Astrocyte of the cerebellum (primary cell): Measurements from ENCODE around the gene SPG7.
A peak's percentile ranks its signal among the peaks of the same experiment; 100 is the strongest.

Source experiments
- DNase-seq: peaks from one replicate; pipeline ENCODE4 v3.0.0-alpha.2; 2011; ENCODE audit warnings: low read depth
- H3K4me3 ChIP-seq: 2 replicates; pipeline ENCODE4 v1.5.1; 2011; ENCODE audit warnings: mild to moderate bottlenecking, low read depth, low read length, moderate library complexity
- in situ Hi-C: cut with HindIII; loops from 2 replicates; pipeline ENCODE4 v1.10.0; 2017; ENCODE audit warnings: low sequenced_read_pairs
- TF ChIP-seq, protein P1 (sequence below): IDR thresholded peaks from 2 replicates; pipeline ENCODE4 v1.5.1; 2012; ENCODE audit warnings: low read length, low read depth, moderate library complexity, mild to moderate bottlenecking; ENCODE audit errors: missing control alignments

The SPG7 gene

DNA sequence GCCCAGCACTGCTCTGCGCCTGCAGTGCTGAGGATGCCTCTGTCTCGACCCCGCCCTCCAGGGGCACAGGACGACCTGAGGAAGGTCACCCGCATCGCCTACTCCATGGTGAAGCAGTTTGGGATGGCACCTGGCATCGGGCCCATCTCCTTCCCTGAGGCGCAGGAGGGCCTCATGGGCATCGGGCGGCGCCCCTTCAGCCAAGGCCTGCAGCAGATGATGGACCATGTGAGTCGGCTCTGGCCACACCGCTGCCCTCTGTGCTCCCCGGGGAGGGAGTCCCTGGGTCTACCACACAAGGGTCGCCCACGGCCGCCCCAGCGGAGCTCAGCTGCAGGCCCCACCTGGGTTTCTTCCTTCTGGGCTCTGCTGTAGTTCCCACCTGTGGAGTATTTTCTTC is 45.5 kb downstream of the SPG7 start:
- no peak for DNase-seq
- in situ Hi-C loops: no loop called here
- TF ChIP-seq, protein P1, sequence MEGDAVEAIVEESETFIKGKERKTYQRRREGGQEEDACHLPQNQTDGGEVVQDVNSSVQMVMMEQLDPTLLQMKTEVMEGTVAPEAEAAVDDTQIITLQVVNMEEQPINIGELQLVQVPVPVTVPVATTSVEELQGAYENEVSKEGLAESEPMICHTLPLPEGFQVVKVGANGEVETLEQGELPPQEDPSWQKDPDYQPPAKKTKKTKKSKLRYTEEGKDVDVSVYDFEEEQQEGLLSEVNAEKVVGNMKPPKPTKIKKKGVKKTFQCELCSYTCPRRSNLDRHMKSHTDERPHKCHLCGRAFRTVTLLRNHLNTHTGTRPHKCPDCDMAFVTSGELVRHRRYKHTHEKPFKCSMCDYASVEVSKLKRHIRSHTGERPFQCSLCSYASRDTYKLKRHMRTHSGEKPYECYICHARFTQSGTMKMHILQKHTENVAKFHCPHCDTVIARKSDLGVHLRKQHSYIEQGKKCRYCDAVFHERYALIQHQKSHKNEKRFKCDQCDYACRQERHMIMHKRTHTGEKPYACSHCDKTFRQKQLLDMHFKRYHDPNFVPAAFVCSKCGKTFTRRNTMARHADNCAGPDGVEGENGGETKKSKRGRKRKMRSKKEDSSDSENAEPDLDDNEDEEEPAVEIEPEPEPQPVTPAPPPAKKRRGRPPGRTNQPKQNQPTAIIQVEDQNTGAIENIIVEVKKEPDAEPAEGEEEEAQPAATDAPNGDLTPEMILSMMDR: no peak

DNA sequence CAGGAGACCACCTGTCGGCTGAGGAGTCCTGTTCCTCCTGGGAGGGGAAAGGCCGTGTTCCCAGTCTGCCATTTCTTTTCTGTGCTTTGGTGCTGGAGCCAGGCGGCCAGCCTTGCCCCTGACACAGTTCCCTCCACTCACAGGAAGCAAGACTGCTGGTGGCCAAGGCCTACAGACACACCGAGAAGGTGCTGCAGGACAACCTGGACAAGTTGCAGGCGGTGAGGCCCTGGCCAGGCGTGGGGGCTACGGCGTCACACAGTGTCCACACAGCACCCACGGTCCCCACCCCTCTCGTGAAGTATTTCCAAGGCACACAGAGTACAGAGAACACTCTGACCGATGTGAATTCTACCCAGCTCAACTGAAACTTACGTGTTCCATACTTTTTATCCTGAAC is 46.1 kb downstream of the SPG7 start:
- H3K4me3 ChIP-seq: no peak overlapping the region
- no peak for DNase-seq
- in situ Hi-C loops: no loop called here
- TF ChIP-seq, protein P1: no peak

More for the DNA sequence above, 45.5 kb downstream of the SPG7 start:
- H3K4me3 ChIP-seq: no peak overlapping the region

GRCh38 chr16:89555265-89555664 is 47.1 kb downstream of the SPG7 start:
- DNase-seq: no peak
- H3K4me3 ChIP-seq: no peak overlapping the region
- in situ Hi-C loops: no loop called here
- TF ChIP-seq, protein P1: no peak

- H3K4me3 ChIP-seq: no peak overlapping the region
- DNase-seq: no peak
- in situ Hi-C loops: no loop called here
- TF ChIP-seq, protein P1: no peak
These were observed 47.6 kb downstream of the SPG7 start for GRCh38 chr16:89555780-89556179.

- in situ Hi-C loops: no loop called here
- DNase-seq: peak; percentile 31
- TF ChIP-seq, protein P1: peak; percentile 95
- H3K4me3 ChIP-seq: no peak overlapping the region
These were observed 48.8 kb downstream of the SPG7 start for GRCh38 chr16:89556750-89557689.

DNA sequence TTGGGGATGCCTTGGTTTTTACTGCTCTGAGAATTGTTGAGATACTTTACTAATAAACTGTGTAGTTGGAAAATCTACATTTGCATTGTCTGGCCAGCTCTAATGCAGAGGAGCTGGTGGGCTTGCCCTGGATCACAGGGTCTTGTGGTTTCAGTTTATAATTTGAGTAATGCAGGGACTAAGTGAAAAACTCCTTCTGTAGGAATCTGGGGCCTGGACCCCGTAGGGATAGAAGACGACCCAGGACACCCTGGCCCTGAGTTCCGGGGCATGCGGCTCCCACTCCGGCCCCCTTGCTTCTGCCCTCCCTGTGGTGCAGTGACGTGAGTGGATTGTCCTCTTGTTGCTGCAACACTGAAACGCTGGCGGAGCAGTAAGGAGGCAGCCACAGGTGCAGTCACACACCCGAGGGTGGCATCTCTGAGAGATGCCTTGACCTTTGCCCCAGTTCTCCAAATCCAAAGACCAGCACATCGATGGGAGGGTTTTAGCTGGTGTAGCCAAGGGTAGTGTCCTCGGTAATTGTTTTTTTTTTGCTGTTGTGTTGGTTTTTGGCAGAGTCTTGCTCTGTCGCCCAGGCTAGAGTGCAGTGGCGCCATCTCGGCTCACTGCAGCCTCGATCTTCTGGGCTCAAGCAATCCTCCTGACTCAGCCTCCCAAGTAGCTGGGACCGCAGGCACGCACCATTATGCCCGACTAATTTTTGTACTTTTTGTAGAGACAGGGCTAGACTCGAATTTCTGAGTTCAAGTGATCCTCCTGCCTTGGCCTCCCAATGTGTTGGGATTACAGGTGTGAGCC is 49.7 kb downstream of the SPG7 start:
- in situ Hi-C loops: no loop called here
- no peak for DNase-seq
- H3K4me3 ChIP-seq: no peak overlapping the region
- TF ChIP-seq, protein P1: no peak
